ENCODE data around the gene EDAR.

Gene EDAR

GRCh38 chr2:108916796-108917421 is 72.1 kb downstream of the EDAR start:
- no peak for TF ChIP-seq CTCF (IDR thresholded peaks at IDR 0.05; ENCODE audit: low read depth, low read length, missing control alignments)
- in situ Hi-C loops (cut with HindIII; ENCODE audit: low sequenced_read_pairs) = no loop called here
- H3K4me3 ChIP-seq (ENCODE audit: low read depth, low read length) = no peak overlapping the region
- DNase-seq (ENCODE audit: low read depth) = no peak

GRCh38 chr2:108916122-108916795 is 72.8 kb downstream of the EDAR start:
- TF ChIP-seq CTCF (IDR thresholded peaks at IDR 0.05; ENCODE audit: low read depth, low read length, missing control alignments) = no peak
- no peak for DNase-seq (ENCODE audit: low read depth)
- in situ Hi-C loops (cut with HindIII; ENCODE audit: low sequenced_read_pairs) = no loop called here
- H3K4me3 ChIP-seq (ENCODE audit: low read depth, low read length) = no peak overlapping the region

- TF ChIP-seq CTCF (IDR thresholded peaks at IDR 0.05; ENCODE audit: low read depth, low read length, missing control alignments) = no peak
- no peak overlapping the region for H3K4me3 ChIP-seq (ENCODE audit: low read depth, low read length)
- in situ Hi-C loops (cut with HindIII; ENCODE audit: low sequenced_read_pairs) = no loop called here
- DNase-seq (ENCODE audit: low read depth) = no peak
Measured at GRCh38 chr2:108912629-108912902, 76.5 kb downstream of the EDAR start.

- no peak for TF ChIP-seq CTCF (IDR thresholded peaks at IDR 0.05; ENCODE audit: low read depth, low read length, missing control alignments)
- DNase-seq (ENCODE audit: low read depth) = no peak
- in situ Hi-C loops (cut with HindIII; ENCODE audit: low sequenced_read_pairs) = no loop called here
- H3K4me3 ChIP-seq (ENCODE audit: low read depth, low read length) = no peak overlapping the region
Measured at GRCh38 chr2:108911807-108912628, 77.0 kb downstream of the EDAR start.

- TF ChIP-seq CTCF (IDR thresholded peaks at IDR 0.05; ENCODE audit: low read depth, low read length, missing control alignments) = no peak
- H3K4me3 ChIP-seq (ENCODE audit: low read depth, low read length) = no peak overlapping the region
- DNase-seq (ENCODE audit: low read depth) = no peak
- in situ Hi-C loops (cut with HindIII; ENCODE audit: low sequenced_read_pairs) = no loop called here
Measured at GRCh38 chr2:108911401-108911800, 77.6 kb downstream of the EDAR start.

GRCh38 chr2:108910541-108911396 is 78.3 kb downstream of the EDAR start:
- in situ Hi-C loops (cut with HindIII; ENCODE audit: low sequenced_read_pairs) = no loop called here
- no peak for DNase-seq (ENCODE audit: low read depth)
- no peak overlapping the region for H3K4me3 ChIP-seq (ENCODE audit: low read depth, low read length)
- no peak for TF ChIP-seq CTCF (IDR thresholded peaks at IDR 0.05; ENCODE audit: low read depth, low read length, missing control alignments)
